Pancreas (tissue), 10 donors: ENCODE measurements around the gene SYNPR. TPM values are rescaled to one million over a fixed set of nuclear protein-coding genes. Genes with fewer than 3 reads are reported as not detected.

ENCODE experiments used
- ATAC-seq, 4 donors: fragments of 200-7000 bp; cut with Tn5 transposase; one replicate each; pipeline versions ENCODE4 v1.8.0 to v1.9.1; 2020; ENCODE audit warnings: mild to moderate bottlenecking in 4 of 4, moderate library complexity in 4 of 4
- DNase-seq, 6 donors: peaks; one replicate each; pipeline ENCODE4 v3.0.0-alpha.2; 2020
- FAIRE-seq: peaks from 2 replicates; lab custom pipeline; 2012; peaks lifted over from hg19 to GRCh38; lab: Jason Lieb, UNC
- H3K27ac ChIP-seq, 4 donors: fragments of 200-600 bp; sonication (generic); 1 replicate in 3 of 4; 2 replicates in 1 of 4; pipeline versions ENCODE4 v1.5.0 to v1.8.0; 2020
- H3K27me3 ChIP-seq, 4 donors: fragments of 200-600 bp; one replicate each; pipeline ENCODE4 v1.8.0; 2021
- H3K36me3 ChIP-seq, 3 donors: fragments of 200-600 bp; sonication (generic) in 1 of 3; one replicate each; pipeline versions ENCODE4 v1.5.0 to v1.8.0; 2020 to 2021
- H3K4me1 ChIP-seq, 3 donors: fragments of 200-600 bp; one replicate each; pipeline ENCODE4 v1.8.0; 2021
- H3K4me3 ChIP-seq, 4 donors: fragments of 200-600 bp; sonication (generic) in 2 of 4; one replicate each; pipeline versions ENCODE4 v1.5.0 to v1.8.0; 2020 to 2021
- H3K9me3 ChIP-seq, 4 donors: fragments of 200-600 bp; one replicate each; pipeline ENCODE4 v1.8.0; 2021
- CTCF ChIP-seq, 4 donors: fragments of 200-600 bp; sonication (generic) in 3 of 4; IDR thresholded peaks; one replicate each; pipeline versions ENCODE4 v1.5.0 to v1.8.0; 2021; ENCODE audit warnings: antibody characterized with exemption in 4 of 4
- WGBS, 2 donors: extraction: QIAGEN DNeasy Blood & Tissue Kit; methylation state at CpG; one replicate each; pipeline ENCODE4 v1.1.7; 2013; 5-methylcytosine and 5-hydroxymethylcytosine counted together
- intact Hi-C, 3 donors: fragments of 100-400 bp; cut with DNase I; formaldehyde crosslinking; loops; one replicate each; pipeline versions ENCODE4 v1.11.1 to v1.14.2; 2022
- polyA plus RNA-seq, 2 donors: library from polyadenylated mRNA; stranded (reverse); fragments of 200-250 nt; gene quantifications; one replicate each; pipeline ENCODE4 v1.2.3, GENCODE V29; 2013
- total RNA-seq, 6 donors: library from RNA; stranded (reverse); fragmentation: NEBNext Ultra II Directional in 4 of 6; extraction: Animal tissue kit (Norgen Biotek cat#: 25700) in 4 of 6; gene quantifications; one replicate each; pipeline versions ENCODE4 v1.2.1 to v1.2.4, GENCODE V29; 2021 to 2023
- donor health status: healthy with polysubstance abuse.
- donor health status: DM: no; HTN: no; CAD: no; lungs with moderate emphysema.
- donor health status: DM: no; HTN: no; CAD: no.
- donor health status: control.
- donor health status: control.
- donor health status: Bipolar disorder and iron deficiency.
- donor health status: DM: yes; HTN: yes; CAD: no.
- donor health status: DM: no; HTN: no; CAD: no.
- donor health status: DM: no; HTN: no; CAD: no.
- donor health status: DM: yes; HTN: yes; CAD: no.

SYNPR gene
- total and polyA plus RNA-seq, 8 donors = 0.31 to 1.4 TPM; not detected in 6

DNA sequence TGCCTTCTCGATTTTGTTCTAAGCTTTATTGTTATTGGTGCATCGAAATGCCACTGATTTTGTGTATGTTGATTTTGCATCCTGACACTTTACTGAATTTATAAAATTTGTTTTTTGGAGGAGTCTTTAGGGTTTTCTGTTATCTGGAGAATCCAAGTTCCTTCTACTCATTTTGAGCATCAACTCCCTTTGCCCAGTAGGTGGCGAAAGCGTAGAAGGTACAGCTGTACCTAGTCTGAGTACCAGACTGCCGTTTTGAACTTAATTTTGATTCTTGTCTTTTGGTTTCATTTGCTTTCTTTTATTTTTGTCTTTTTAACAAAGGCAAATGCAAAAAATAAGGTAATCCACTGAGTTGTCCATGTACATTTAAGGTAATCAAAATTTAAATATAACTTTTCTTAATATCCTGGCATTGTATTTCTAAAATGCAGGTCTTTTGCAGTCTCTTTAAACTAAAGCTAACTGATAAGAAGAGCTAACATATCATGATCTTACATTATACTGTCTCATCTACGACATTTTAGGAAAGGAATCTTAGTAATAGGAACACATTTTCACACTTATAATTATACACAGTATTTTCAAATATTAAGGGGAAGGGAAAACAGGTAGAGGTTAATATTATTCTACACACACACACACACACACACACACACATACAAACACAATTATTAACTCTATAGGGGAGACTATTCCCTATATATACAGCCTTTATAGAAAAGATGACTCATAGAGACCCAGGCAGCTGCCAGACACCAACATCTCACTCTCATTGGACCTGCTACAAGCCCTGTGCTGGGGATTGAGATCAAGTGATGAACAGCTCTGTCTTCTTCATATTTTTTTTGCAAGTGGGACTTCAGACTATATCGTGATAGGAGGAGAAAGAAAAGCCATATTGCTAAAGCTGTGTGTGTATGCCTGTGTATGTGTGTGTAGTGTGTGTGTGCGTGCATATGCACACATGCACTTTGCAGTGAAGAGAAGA is 71.8 kb downstream of the SYNPR start:
- Histone ChIP-seq H3K36me3 (no peaks in the 10 kb centered on the region), H3K27me3 (no peaks in the 10 kb centered on the region), H3K4me3 (no peak overlapping the region), H3K9me3 (no peaks in the 10 kb centered on the region), H3K4me1 (no peaks in the 10 kb centered on the region), H3K27ac (no peak overlapping the region)
- peak in 4 of 6 donors; percentile 41 to 59 (median 49) for DNase-seq
- 15 to 23% methylated on average over 8 of the region's 8 CpGs for WGBS, 2 donors
- TF ChIP-seq CTCF (IDR thresholded peaks at IDR 0.05) = peak; percentile 42 to 70 (median 55)
- ATAC-seq = peak; percentile 70 to 90 (median 84)
- intact Hi-C loops = loop anchor here in 1 of 3 donors (10.0 kb wide), 1 partner anchor 465 kb away; the partner anchor contains the start of gene C3orf49
- peak; percentile 82 for FAIRE-seq

GRCh38 chr3:63351159-63352007 is 73.3 kb downstream of the SYNPR start:
- Histone ChIP-seq H3K4me1 (no peaks in the 10 kb centered on the region), H3K27ac (no peak overlapping the region), H3K36me3 (no peaks in the 10 kb centered on the region), H3K27me3 (no peaks in the 10 kb centered on the region), H3K9me3 (no peaks in the 10 kb centered on the region), H3K4me3 (no peak overlapping the region)
- peak; percentile 78 to 94 (median 90) for ATAC-seq
- intact Hi-C loops = loop anchor here in 1 of 3 donors (10.0 kb wide), 1 partner anchor 463 kb away; the partner anchor contains the start of gene C3orf49
- peak; percentile 20 for FAIRE-seq
- TF ChIP-seq CTCF (IDR thresholded peaks at IDR 0.05) = peak; percentile 63 to 81 (median 74)
- 26 to 30% methylated on average over 9 of the region's 9 CpGs for WGBS, 2 donors
- DNase-seq = peak in 1 of 6 donors; percentile 18

- no peaks in the 10 kb centered on the region for H3K9me3 ChIP-seq
- DNase-seq (no peak), FAIRE-seq (no peak), ATAC-seq (no peak)
- no peaks in the 10 kb centered on the region for H3K27me3 ChIP-seq
- TF ChIP-seq CTCF (IDR thresholded peaks at IDR 0.05) = no peak
- H3K27ac ChIP-seq = no peak overlapping the region
- intact Hi-C loops = loop anchor here in 1 of 3 donors (10.0 kb wide), 1 partner anchor 463 kb away; the partner anchor contains the start of gene C3orf49
- WGBS, 2 donors = 45 to 61% methylated on average over 2 of the region's 2 CpGs
- H3K4me1 ChIP-seq = no peaks in the 10 kb centered on the region
- no peaks in the 10 kb centered on the region for H3K36me3 ChIP-seq
- no peak overlapping the region for H3K4me3 ChIP-seq
Measured at GRCh38 chr3:63352008-63352279, 73.8 kb downstream of the SYNPR start.

GRCh38 chr3:63353383-63353782 is 75.3 kb downstream of the SYNPR start:
- no peak overlapping the region for H3K27ac ChIP-seq
- H3K36me3 ChIP-seq = no peaks in the 10 kb centered on the region
- no peak overlapping the region for H3K4me3 ChIP-seq
- FAIRE-seq = no peak
- H3K27me3 ChIP-seq = no peaks in the 10 kb centered on the region
- no peak for DNase-seq
- no peaks in the 10 kb centered on the region for H3K4me1 ChIP-seq
- no peaks in the 10 kb centered on the region for H3K9me3 ChIP-seq
- TF ChIP-seq CTCF (IDR thresholded peaks at IDR 0.05) = no peak
- WGBS, 2 donors = 63 to 75% methylated on average over 5 of the region's 5 CpGs
- intact Hi-C loops = loop anchor here in 1 of 3 donors (10.0 kb wide), 1 partner anchor 461 kb away; the partner anchor contains the start of gene C3orf49
- peak in 1 of 4 donors; percentile 18 for ATAC-seq
